CD4-positive, alpha-beta T cell (primary cell): ENCODE measurements around the gene SCLT1. TPM values are rescaled to one million over a fixed set of nuclear protein-coding genes. Genes with fewer than 3 reads are reported as not detected.
"Not testable (repeated sequence)": the region's sequence is repeated elsewhere in the genome, so short reads cannot be mapped to it uniquely, and the experiment has no call there.

Source experiments
- ATAC-seq: fragments of 200-7000 bp; cut with Tn5 transposase; one replicate; pipeline ENCODE4 v1.10.0; 2022; ENCODE audit warnings: mild to moderate bottlenecking; ENCODE audit not compliant: poor library complexity
- CTCF ChIA-PET: fragments of 350-600 bp; sonication (Branson Sonifier 250); formaldehyde crosslinking; loops from one replicate; lab custom pipeline; 2021; ENCODE audit warnings: antibody characterized with exemption, inconsistent platforms; lab: Charles Lee
- POLR2A ChIA-PET: fragments of 350-600 bp; sonication (Branson Sonifier 250); formaldehyde crosslinking; loops from one replicate; lab custom pipeline; 2021; ENCODE audit warnings: antibody characterized with exemption, inconsistent platforms; lab: Charles Lee
- DNase-seq, 14 experiments: peaks; one replicate each; pipeline ENCODE4 v3.0.0-alpha.2; 2013 to 2020; ENCODE audit warnings: mixed read lengths in 2 of 14
- H3K27ac ChIP-seq, 2 donors: one replicate each; pipeline versions ENCODE4 v1.5.1 to v1.7.0; 2013; ENCODE audit warnings: low read length in 2 of 2, low read depth in 1 of 2, mild to moderate bottlenecking in 1 of 2
- H3K27me3 ChIP-seq, 2 experiments: 1 replicate in 1 of 2; 2 replicates in 1 of 2; pipeline versions ENCODE4 v1.6.1 to v1.7.0; 2013; ENCODE audit warnings: low read length in 2 of 2, control low read depth in 1 of 2, mild to moderate bottlenecking in 1 of 2, moderate library complexity in 1 of 2; ENCODE audit not compliant: insufficient read depth in 2 of 2, control insufficient read depth in 1 of 2
- H3K36me3 ChIP-seq: one replicate; pipeline ENCODE4 v1.6.1; 2013; ENCODE audit warnings: low read length, control low read depth; ENCODE audit not compliant: insufficient read depth
- H3K4me1 ChIP-seq: one replicate; pipeline ENCODE4 v1.6.1; 2013; ENCODE audit warnings: low read length, control low read depth; ENCODE audit not compliant: insufficient read depth
- H3K4me3 ChIP-seq: one replicate; pipeline ENCODE4 v1.5.1; 2013; ENCODE audit warnings: mild to moderate bottlenecking, low read length, moderate library complexity
- H3K9me3 ChIP-seq, 2 experiments: 1 replicate in 1 of 2; 2 replicates in 1 of 2; pipeline versions ENCODE4 v1.6.1 to v1.7.0; 2013; ENCODE audit warnings: low read length in 2 of 2, mild to moderate bottlenecking in 2 of 2, control low read depth in 1 of 2, moderate library complexity in 1 of 2; ENCODE audit not compliant: control insufficient read depth in 1 of 2, insufficient read depth in 1 of 2
- H3K27ac Mint-ChIP-seq: one replicate; pipeline ENCODE4 v1.8.0; 2020; ENCODE audit warnings: mixed read lengths
- H3K27me3 Mint-ChIP-seq: one replicate; pipeline ENCODE4 v1.8.0; 2021; ENCODE audit warnings: mixed read lengths
- H3K36me3 Mint-ChIP-seq: one replicate; pipeline ENCODE4 v1.8.0; 2021; ENCODE audit warnings: low read depth, mixed read lengths
- H3K4me1 Mint-ChIP-seq: one replicate; pipeline ENCODE4 v1.8.0; 2021; ENCODE audit warnings: low read depth, mixed read lengths
- H3K4me3 Mint-ChIP-seq: one replicate; pipeline ENCODE4 v1.8.0; 2020; ENCODE audit warnings: mild to moderate bottlenecking, mixed read lengths
- H3K9me3 Mint-ChIP-seq: one replicate; pipeline ENCODE4 v1.8.0; 2020; ENCODE audit warnings: mixed read lengths
- intact Hi-C, 2 experiments: fragments of 100-400 bp; cut with DNase I in 1 of 2; cut with micrococcal nuclease in 1 of 2; formaldehyde crosslinking; loops; one replicate each; pipeline versions ENCODE4 v1.15.1 to v1.9.0; 2023 to 2025; cut with DNase I, micrococcal nuclease
- total RNA-seq, 174 experiments: library from RNA in 2 of 174; stranded (reverse) in 2 of 174; gene quantifications; one replicate each; pipeline ENCODE4 v1.2.3 and lab custom pipeline; 2021 to 2026
- TF ChIP-seq, protein P1 (sequence below): fragments of 200-600 bp; IDR thresholded peaks from one replicate; pipeline ENCODE4 v1.8.0; 2022; ENCODE audit warnings: antibody characterized with exemption, mild to moderate bottlenecking

SCLT1 gene
- total RNA-seq, 2 experiments from 2014 or later = 21.8 to 21.9 TPM

- DNase-seq (no peak), ATAC-seq (no peak)
- Histone ChIP-seq H3K4me3 (no peak overlapping the region), H3K36me3 (peaks cover 33% of the 10 kb centered on the region), H3K27ac (no peak overlapping the region), H3K9me3 (peaks cover 0 to 8% of the 10 kb centered on the region in 2 experiments), H3K27me3 (no peaks in the 10 kb centered on the region), H3K4me1 (peaks cover 2% of the 10 kb centered on the region)
- Mint-ChIP-seq H3K4me1 (peaks cover 21% of the 10 kb centered on the region), H3K27me3 (no peaks in the 10 kb centered on the region), H3K27ac (no peak overlapping the region), H3K36me3 (peaks cover 64% of the 10 kb centered on the region), H3K4me3 (no peak overlapping the region), H3K9me3 (peaks cover 4% of the 10 kb centered on the region)
- POLR2A ChIA-PET = no interaction called here
- CTCF ChIA-PET = no interaction called here
- intact Hi-C loops = no loop called here
- TF ChIP-seq, protein P1, sequence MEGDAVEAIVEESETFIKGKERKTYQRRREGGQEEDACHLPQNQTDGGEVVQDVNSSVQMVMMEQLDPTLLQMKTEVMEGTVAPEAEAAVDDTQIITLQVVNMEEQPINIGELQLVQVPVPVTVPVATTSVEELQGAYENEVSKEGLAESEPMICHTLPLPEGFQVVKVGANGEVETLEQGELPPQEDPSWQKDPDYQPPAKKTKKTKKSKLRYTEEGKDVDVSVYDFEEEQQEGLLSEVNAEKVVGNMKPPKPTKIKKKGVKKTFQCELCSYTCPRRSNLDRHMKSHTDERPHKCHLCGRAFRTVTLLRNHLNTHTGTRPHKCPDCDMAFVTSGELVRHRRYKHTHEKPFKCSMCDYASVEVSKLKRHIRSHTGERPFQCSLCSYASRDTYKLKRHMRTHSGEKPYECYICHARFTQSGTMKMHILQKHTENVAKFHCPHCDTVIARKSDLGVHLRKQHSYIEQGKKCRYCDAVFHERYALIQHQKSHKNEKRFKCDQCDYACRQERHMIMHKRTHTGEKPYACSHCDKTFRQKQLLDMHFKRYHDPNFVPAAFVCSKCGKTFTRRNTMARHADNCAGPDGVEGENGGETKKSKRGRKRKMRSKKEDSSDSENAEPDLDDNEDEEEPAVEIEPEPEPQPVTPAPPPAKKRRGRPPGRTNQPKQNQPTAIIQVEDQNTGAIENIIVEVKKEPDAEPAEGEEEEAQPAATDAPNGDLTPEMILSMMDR = no peak
Observed at GRCh38 chr4:129082302-129082701, 11.0 kb downstream of the SCLT1 start.

DNA sequence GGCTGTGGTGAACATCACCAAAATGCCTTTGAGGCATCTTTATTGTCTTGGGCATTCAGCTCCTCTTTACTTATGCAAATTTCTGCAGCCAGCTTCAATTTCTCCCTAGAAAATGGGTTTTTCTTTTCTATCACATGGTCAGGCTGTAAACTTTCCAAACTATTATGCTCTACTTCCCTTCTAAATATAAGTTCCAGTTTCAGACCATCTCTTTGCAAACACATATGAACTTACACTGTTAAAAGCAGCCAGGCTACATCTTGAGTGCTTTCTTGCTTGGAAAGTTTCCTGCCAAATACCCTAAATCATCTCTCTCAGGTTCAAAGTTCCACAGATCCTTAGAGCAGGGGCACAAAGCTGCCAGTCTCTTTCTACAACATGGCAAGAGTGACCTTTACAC is 13.2 kb downstream of the SCLT1 start:
- Mint-ChIP-seq H3K9me3 (peaks cover 9% of the 10 kb centered on the region), H3K36me3 (peaks cover 78% of the 10 kb centered on the region), H3K27me3 (no peaks in the 10 kb centered on the region), H3K27ac (no peak overlapping the region), H3K4me1 (peaks cover 8% of the 10 kb centered on the region), H3K4me3 (no peak overlapping the region)
- CTCF ChIA-PET = no interaction called here
- DNase-seq (no peak), ATAC-seq (no peak)
- no peaks in the 10 kb centered on the region for H3K27me3 ChIP-seq
- no peak overlapping the region for H3K4me3 ChIP-seq
- intact Hi-C loops = no loop called here
- TF ChIP-seq, protein P1 = no peak
- H3K27ac ChIP-seq = no peak overlapping the region
- H3K4me1 ChIP-seq = peaks cover 2% of the 10 kb centered on the region
- peaks cover 0 to 8% of the 10 kb centered on the region in 2 experiments for H3K9me3 ChIP-seq
- H3K36me3 ChIP-seq = peaks cover 38% of the 10 kb centered on the region
- POLR2A ChIA-PET = no interaction called here

DNA sequence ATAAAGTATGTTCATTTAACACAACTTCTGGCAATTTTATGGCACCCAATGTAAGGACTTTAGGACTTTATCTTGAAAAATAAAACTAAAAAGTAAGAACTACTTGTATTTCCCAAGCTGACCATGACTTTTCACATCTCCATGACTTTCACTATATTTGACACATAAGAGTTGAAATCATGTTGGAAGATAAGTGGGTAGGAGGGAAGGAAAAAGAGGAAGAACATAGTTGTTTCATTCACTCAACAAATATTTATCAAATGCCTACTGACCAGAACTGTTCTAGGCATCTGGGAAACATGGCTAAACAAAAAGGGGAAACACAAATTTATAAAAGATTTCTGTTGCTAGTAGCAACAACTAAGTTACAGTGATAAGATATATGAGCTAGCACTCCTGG is 16.0 kb downstream of the SCLT1 start:
- Histone ChIP-seq H3K9me3 (peaks cover 0 to 8% of the 10 kb centered on the region in 2 experiments), H3K27ac (no peak overlapping the region), H3K4me1 (no peaks in the 10 kb centered on the region), H3K27me3 (no peaks in the 10 kb centered on the region), H3K36me3 (peaks cover 46% of the 10 kb centered on the region), H3K4me3 (no peak overlapping the region)
- Mint-ChIP-seq H3K36me3 (peaks cover 89% of the 10 kb centered on the region), H3K27me3 (no peaks in the 10 kb centered on the region), H3K4me1 (no peaks in the 10 kb centered on the region), H3K9me3 (peaks cover 19% of the 10 kb centered on the region), H3K27ac (no peak overlapping the region), H3K4me3 (no peak overlapping the region)
- DNase-seq (no peak), ATAC-seq (no peak)
- POLR2A ChIA-PET = interaction anchor here (1.0 kb wide), 1 partner anchor 16 kb away, joined by 3 read pairs; the partner anchor contains the start of gene SCLT1
- CTCF ChIA-PET = no interaction called here
- TF ChIP-seq, protein P1 = no peak
- intact Hi-C loops = no loop called here

DNA sequence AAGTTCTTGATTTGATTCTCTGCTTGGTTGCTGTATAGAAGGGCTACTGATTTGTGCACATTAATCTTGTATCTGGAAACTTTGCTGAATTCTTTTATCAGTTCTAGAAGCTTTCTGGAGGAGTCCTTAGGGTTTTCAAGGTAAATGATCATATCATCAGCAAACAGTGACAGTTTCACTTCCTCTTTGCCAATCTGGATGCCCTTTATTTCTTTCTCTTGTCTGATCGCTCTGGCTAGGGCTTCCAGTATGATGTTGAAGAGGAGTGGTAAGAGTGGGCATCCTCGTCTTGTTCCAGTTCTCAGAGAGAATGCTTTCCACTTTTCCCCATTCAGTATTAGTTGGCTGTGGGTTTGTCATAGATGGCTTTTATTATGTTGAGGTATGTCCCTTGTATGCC is 23.8 kb downstream of the SCLT1 start:
- H3K36me3 Mint-ChIP-seq = peaks cover 91% of the 10 kb centered on the region
- H3K27ac Mint-ChIP-seq, H3K36me3 ChIP-seq, H3K4me3 Mint-ChIP-seq, H3K27me3 Mint-ChIP-seq, POLR2A ChIA-PET, H3K4me3 ChIP-seq, intact Hi-C loops, H3K9me3 ChIP-seq, H3K27ac ChIP-seq, CTCF ChIA-PET, H3K27me3 ChIP-seq, DNase-seq, H3K4me1 Mint-ChIP-seq, H3K4me1 ChIP-seq, ATAC-seq: not testable (repeated sequence)
- H3K9me3 Mint-ChIP-seq = peaks cover 30% of the 10 kb centered on the region
